Spleen (tissue), 7 donors: Measurements from ENCODE around the gene CINP.
A peak's percentile ranks its signal among the peaks of the same experiment; 100 is the strongest.

Experiments
- CTCF ChIP-seq, 11 experiments: fragments of 200-600 bp in 7 of 11; fragments of 450-650 bp in 4 of 11; sonication (generic) in 4 of 11; IDR thresholded peaks in 8 of 11; conservative IDR thresholded peaks in 3 of 11; 1 replicate in 7 of 11; 2 replicates in 4 of 11; pipeline versions ENCODE4 v1.4.0 to v1.8.0; 2016 to 2021; ENCODE audit warnings: antibody characterized with exemption in 11 of 11, inconsistent platforms in 4 of 11, mild to moderate bottlenecking in 1 of 11
- POLR2A ChIP-seq, 3 donors: fragments of 450-650 bp; IDR thresholded peaks; one replicate each; pipeline ENCODE4 v1.5.1; 2017; ENCODE audit warnings: antibody characterized with exemption in 3 of 3, mild to moderate bottlenecking in 1 of 3
- POLR2AphosphoS5 ChIP-seq, 3 donors: sonication (generic); formaldehyde crosslinking; IDR thresholded peaks; one replicate each; pipeline ENCODE4 v1.5.1; 2017; ENCODE audit warnings: antibody characterized with exemption in 3 of 3
- donor health status: DM: no; HTN: no; CAD: no; lungs with moderate emphysema.
- donor health status: DM: no; HTN: no; CAD: no.
- donor health status: DM: no; HTN: no; CAD: no.

- TF ChIP-seq CTCF (IDR thresholded peaks at IDR 0.05 in 8 of 11, conservative IDR thresholded peaks at IDR 0.05 in 3 of 11) (no peak), POLR2AphosphoS5 (IDR thresholded peaks at IDR 0.05) (peak; percentile 58 to 87 (median 84)), POLR2A (IDR thresholded peaks at IDR 0.05) (no peak)
These were observed 57.8 kb downstream of the CINP start, which contains the start of gene MOK for GRCh38 chr14:102304611-102305506.
